ENCODE measurements around the gene HIPK2.

HIPK2 gene

DNA sequence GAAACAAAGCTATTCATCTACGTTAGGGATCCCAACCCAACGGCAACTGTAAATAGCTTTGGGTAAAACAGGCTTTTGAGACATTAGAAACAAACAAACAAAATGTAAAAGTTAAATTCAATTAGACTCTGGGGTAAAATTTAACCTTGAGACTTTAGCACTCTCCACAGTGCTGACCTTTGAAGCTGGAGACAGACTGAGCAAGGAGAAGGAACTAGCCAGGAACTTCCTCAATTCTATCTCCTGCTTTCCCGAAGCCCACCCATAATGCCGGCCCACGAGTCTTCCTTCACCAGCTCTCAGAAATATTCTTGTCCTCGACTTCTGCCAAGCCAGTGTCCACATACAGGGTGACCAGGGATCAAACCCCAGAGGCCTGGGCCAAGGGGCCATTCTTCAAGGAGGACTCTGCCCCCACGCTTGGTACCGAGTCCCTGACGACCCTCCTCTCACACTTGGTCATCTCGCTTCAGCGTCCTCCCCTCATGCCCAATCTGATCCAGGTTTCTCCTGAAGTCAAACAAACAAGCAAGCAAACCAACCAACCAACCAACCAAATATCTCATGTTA is 114.1 kb downstream of the HIPK2 start:
- CTCF ChIA-PET, result interaction anchor here (0.8 kb wide), 1 partner anchor 18 kb away, joined by 5 read pairs; no protein-coding TSS in a partner anchor
- POLR2A ChIA-PET, result no interaction called here
- DNase-seq (ENCODE audit: extremely low spot score), result no peak
- TF ChIP-seq FOXA1 (IDR thresholded peaks at IDR 0.05) (no peak), NFRKB (IDR thresholded peaks at IDR 0.05) (no peak), ARNT (IDR thresholded peaks at IDR 0.05) (no peak), TARDBP (IDR thresholded peaks at IDR 0.05) (no peak), ZNF384 (IDR thresholded peaks at IDR 0.05) (no peak), L3MBTL2 (conservative IDR thresholded peaks at IDR 0.05) (no peak), SP1 (IDR thresholded peaks at IDR 0.05) (no peak), BHLHE40 (IDR thresholded peaks at IDR 0.05; ENCODE audit: borderline replicate concordance) (no peak), ELF4 (IDR thresholded peaks at IDR 0.05) (no peak), SUZ12 (IDR thresholded peaks at IDR 0.05) (no peak), LEF1 (IDR thresholded peaks at IDR 0.05; ENCODE audit: borderline replicate concordance) (no peak), CTBP1 (IDR thresholded peaks at IDR 0.05; ENCODE audit: borderline replicate concordance) (no peak), FOXK2 (IDR thresholded peaks at IDR 0.05) (no peak), HDGF (IDR thresholded peaks at IDR 0.05; ENCODE audit: borderline replicate concordance) (no peak), FOXM1 (IDR thresholded peaks at IDR 0.05; ENCODE audit: borderline replicate concordance) (no peak)
- TF ChIP-seq, protein P1, sequence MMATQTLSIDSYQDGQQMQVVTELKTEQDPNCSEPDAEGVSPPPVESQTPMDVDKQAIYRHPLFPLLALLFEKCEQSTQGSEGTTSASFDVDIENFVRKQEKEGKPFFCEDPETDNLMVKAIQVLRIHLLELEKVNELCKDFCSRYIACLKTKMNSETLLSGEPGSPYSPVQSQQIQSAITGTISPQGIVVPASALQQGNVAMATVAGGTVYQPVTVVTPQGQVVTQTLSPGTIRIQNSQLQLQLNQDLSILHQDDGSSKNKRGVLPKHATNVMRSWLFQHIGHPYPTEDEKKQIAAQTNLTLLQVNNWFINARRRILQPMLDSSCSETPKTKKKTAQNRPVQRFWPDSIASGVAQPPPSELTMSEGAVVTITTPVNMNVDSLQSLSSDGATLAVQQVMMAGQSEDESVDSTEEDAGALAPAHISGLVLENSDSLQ (IDR thresholded peaks at IDR 0.05), result no peak

- no peak for DNase-seq (ENCODE audit: extremely low spot score)
- ChIA-PET POLR2A (no interaction called here), CTCF (interaction anchor here (0.6 to 1.1 kb wide), 4 partner anchors 16 to 341 kb away, joined by 3 to 4 read pairs (median 3); no protein-coding TSS in a partner anchor)
- TF ChIP-seq ZNF384 (IDR thresholded peaks at IDR 0.05) (no peak), FOXK2 (IDR thresholded peaks at IDR 0.05) (no peak), ARNT (IDR thresholded peaks at IDR 0.05) (no peak), BHLHE40 (IDR thresholded peaks at IDR 0.05; ENCODE audit: borderline replicate concordance) (no peak), SP1 (IDR thresholded peaks at IDR 0.05) (no peak), FOXA1 (IDR thresholded peaks at IDR 0.05) (no peak), L3MBTL2 (conservative IDR thresholded peaks at IDR 0.05) (no peak), FOXM1 (IDR thresholded peaks at IDR 0.05; ENCODE audit: borderline replicate concordance) (no peak), ELF4 (IDR thresholded peaks at IDR 0.05) (no peak), CTBP1 (IDR thresholded peaks at IDR 0.05; ENCODE audit: borderline replicate concordance) (no peak), TARDBP (IDR thresholded peaks at IDR 0.05) (no peak), HDGF (IDR thresholded peaks at IDR 0.05; ENCODE audit: borderline replicate concordance) (no peak), NFRKB (IDR thresholded peaks at IDR 0.05) (no peak), LEF1 (IDR thresholded peaks at IDR 0.05; ENCODE audit: borderline replicate concordance) (no peak), SUZ12 (IDR thresholded peaks at IDR 0.05) (no peak)
- TF ChIP-seq, protein P1 (IDR thresholded peaks at IDR 0.05), result no peak
These were observed 115.9 kb downstream of the HIPK2 start for GRCh38 chr7:139661903-139662302.

GRCh38 chr7:139661043-139661440 is 116.8 kb downstream of the HIPK2 start:
- ChIA-PET CTCF (interaction anchor here (0.8 to 1.1 kb wide), 2 partner anchors 225 to 342 kb away, joined by 3 to 4 read pairs; no protein-coding TSS in a partner anchor), POLR2A (no interaction called here)
- TF ChIP-seq BHLHE40 (IDR thresholded peaks at IDR 0.05; ENCODE audit: borderline replicate concordance) (no peak), SUZ12 (IDR thresholded peaks at IDR 0.05) (no peak), ARNT (IDR thresholded peaks at IDR 0.05) (no peak), ZNF384 (IDR thresholded peaks at IDR 0.05) (no peak), CTBP1 (IDR thresholded peaks at IDR 0.05; ENCODE audit: borderline replicate concordance) (no peak), NFRKB (IDR thresholded peaks at IDR 0.05) (no peak), HDGF (IDR thresholded peaks at IDR 0.05; ENCODE audit: borderline replicate concordance) (no peak), TARDBP (IDR thresholded peaks at IDR 0.05) (no peak), FOXK2 (IDR thresholded peaks at IDR 0.05) (no peak)
- TF ChIP-seq, protein P1 (IDR thresholded peaks at IDR 0.05), result no peak
- no peak for DNase-seq (ENCODE audit: extremely low spot score)

DNA sequence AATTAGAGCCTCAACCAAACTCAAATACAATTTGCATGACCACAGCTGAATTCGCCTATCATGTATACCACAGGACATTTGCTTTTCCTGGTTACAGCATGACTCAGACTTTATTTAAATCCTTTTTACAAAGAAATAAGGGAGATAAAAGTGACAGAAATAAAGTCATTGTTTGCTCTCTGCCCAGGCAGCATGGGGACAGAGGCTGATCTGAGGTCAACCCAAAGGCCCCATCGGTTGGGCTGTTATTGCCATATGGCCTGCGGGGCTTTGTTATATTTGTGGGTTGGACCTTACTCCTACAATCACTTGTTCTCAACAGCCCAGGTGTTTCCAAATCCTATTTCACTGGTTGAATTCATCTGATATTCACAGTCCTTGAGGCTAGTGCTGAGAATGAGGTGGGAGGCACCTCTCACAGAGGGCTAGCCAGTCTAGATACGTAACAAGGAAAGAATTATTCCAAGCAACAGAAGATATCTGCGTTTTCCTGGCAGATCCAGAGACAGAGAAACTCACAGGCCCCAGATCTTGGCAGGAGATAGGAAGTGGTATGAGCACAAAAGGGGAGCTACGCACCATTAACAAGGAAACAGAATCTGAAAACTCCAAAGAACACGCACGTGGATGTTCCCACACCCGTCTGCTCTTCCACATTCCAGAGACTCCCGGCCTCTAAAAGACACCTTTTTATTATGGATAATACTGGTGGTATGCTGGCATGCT is 117.3 kb downstream of the HIPK2 start:
- CTCF ChIA-PET, result interaction anchor here (0.8 kb wide), 1 partner anchor 14 kb away, joined by 4 read pairs; no protein-coding TSS in a partner anchor
- POLR2A ChIA-PET, result no interaction called here
- no peak for DNase-seq (ENCODE audit: extremely low spot score)
- TF ChIP-seq FOXK2 (IDR thresholded peaks at IDR 0.05), result no peak
- TF ChIP-seq, protein P1 (IDR thresholded peaks at IDR 0.05), result no peak
- TF ChIP-seq SP1 (IDR thresholded peaks at IDR 0.05), result no peak
- TF ChIP-seq ARNT (IDR thresholded peaks at IDR 0.05), result no peak
- TF ChIP-seq ZNF384 (IDR thresholded peaks at IDR 0.05), result no peak
- TF ChIP-seq FOXM1 (IDR thresholded peaks at IDR 0.05; ENCODE audit: borderline replicate concordance), result no peak
- TF ChIP-seq LEF1 (IDR thresholded peaks at IDR 0.05; ENCODE audit: borderline replicate concordance), result no peak
- TF ChIP-seq NFRKB (IDR thresholded peaks at IDR 0.05), result no peak
- no peak for TF ChIP-seq ELF4 (IDR thresholded peaks at IDR 0.05)
- TF ChIP-seq BHLHE40 (IDR thresholded peaks at IDR 0.05; ENCODE audit: borderline replicate concordance), result no peak
- TF ChIP-seq TARDBP (IDR thresholded peaks at IDR 0.05), result no peak
- TF ChIP-seq L3MBTL2 (conservative IDR thresholded peaks at IDR 0.05), result no peak
- no peak for TF ChIP-seq SUZ12 (IDR thresholded peaks at IDR 0.05)
- no peak for TF ChIP-seq HDGF (IDR thresholded peaks at IDR 0.05; ENCODE audit: borderline replicate concordance)
- no peak for TF ChIP-seq CTBP1 (IDR thresholded peaks at IDR 0.05; ENCODE audit: borderline replicate concordance)
- TF ChIP-seq FOXA1 (IDR thresholded peaks at IDR 0.05), result no peak

Measured in HEK293T (cell line).